HFF-Myc (cell line): ENCODE results near the gene LMTK3.

Source experiments
- DNase-seq: peaks from one replicate; pipeline ENCODE4 v3.0.0-alpha.2; 2011; ENCODE audit warnings: low read depth; ENCODE audit errors: extremely low read depth
- H3K4me3 ChIP-seq: replicated peaks from 2 replicates; pipeline ENCODE4 v1.5.1; 2011; ENCODE audit warnings: low read depth, mild to moderate bottlenecking, control low read depth, low read length
- TF ChIP-seq, protein P1 (sequence below): IDR thresholded peaks from 2 replicates; pipeline ENCODE4 v1.5.1; 2012; ENCODE audit warnings: mild to moderate bottlenecking, low read depth, low read length, control low read depth; ENCODE audit errors: missing control alignments

Gene LMTK3

DNA sequence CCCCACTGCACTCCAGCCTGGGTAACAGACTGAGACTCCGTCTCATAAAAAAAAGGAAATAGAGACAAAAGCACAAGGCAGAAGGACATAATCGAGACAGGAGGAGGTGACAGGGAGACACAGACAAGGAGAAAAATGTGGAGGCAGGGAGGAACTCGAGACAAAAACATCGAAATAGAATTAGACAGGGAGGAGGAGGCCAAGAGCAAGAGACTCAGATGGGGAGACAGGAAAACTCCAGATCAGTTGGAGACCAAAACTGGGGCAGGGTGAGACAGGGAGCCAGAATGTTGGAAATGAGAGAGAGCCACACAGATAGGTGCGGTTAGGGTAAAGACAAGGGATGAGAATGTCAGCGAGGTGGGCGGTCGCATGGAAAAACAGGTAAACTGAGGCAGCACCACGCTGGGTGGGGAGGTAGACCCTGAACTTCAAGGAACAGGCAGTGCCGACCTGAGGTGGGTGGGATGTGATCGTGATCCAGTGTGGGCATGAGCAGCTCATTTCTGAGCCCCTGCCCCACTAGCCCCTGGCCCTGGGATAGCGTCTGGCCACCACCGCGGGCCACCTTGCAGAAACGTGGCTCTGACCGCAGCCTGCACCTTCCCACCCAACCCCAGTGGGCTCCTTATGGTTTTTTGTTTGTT lies 27.3 kb downstream of the LMTK3 start:
- no peak overlapping the region for H3K4me3 ChIP-seq
- TF ChIP-seq, protein P1, sequence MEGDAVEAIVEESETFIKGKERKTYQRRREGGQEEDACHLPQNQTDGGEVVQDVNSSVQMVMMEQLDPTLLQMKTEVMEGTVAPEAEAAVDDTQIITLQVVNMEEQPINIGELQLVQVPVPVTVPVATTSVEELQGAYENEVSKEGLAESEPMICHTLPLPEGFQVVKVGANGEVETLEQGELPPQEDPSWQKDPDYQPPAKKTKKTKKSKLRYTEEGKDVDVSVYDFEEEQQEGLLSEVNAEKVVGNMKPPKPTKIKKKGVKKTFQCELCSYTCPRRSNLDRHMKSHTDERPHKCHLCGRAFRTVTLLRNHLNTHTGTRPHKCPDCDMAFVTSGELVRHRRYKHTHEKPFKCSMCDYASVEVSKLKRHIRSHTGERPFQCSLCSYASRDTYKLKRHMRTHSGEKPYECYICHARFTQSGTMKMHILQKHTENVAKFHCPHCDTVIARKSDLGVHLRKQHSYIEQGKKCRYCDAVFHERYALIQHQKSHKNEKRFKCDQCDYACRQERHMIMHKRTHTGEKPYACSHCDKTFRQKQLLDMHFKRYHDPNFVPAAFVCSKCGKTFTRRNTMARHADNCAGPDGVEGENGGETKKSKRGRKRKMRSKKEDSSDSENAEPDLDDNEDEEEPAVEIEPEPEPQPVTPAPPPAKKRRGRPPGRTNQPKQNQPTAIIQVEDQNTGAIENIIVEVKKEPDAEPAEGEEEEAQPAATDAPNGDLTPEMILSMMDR: no peak
- no peak for DNase-seq

DNA sequence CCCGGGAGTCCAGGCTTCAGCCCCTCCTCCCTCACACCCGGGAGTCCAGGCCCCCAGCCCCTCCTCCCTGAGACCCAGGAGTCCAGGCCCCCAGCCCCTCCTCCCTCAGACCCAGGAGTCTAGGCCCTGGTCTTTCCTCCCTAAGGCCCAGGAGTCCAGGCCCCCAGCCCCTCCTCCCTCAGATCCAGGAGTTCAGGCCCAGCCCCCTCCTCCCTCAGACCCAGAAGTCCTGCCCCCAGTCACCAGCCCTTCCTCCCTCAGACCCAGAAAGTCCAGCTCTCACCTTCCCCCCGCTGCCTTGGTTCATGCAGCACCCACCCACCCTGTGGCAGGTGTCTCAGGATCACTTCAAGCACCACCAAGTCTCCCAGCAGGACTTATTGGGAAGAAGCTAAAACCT lies 28.3 kb downstream of the LMTK3 start:
- TF ChIP-seq, protein P1: no peak
- no peak for DNase-seq

DNA sequence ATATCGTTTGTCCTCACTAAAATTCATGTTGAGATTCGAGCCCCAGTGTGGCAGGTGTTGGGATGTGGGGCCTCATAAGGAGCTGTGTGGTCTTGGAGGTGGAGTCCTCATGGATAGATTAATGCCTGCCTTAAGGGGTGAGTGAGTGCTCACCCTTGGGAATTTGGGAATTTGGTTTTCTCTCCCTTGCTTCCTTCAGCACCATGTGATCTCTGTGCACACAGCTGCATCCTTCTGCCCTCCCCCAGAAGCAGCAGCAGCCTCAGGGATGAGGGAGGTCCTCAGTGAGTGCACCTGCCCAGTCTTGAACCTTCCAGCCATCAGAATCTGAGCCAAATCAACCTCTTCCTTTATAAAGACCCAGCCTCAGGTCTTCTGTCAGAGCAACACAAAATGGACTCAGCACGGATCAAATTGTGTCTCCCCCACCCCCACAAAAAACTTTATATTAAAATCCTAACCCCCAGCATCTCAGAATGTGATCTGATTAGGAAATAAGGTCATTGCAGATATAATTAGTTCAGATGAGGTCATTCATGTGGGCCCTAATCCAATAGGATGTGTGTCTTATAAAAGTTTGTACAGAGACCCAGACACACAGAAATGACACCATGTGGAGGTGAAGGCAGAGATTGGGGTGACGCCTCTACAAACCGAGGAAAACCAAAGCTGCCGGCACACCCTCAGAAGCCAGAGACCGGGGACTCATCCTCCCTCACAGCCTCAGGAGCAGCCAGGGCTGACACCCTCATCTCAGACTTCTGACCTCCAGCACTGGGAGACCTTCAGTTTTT lies 29.6 kb downstream of the LMTK3 start:
- TF ChIP-seq, protein P1: no peak
- H3K4me3 ChIP-seq: no peak overlapping the region
- DNase-seq: no peak

More for the DNA sequence above, 28.3 kb downstream of the LMTK3 start:
- H3K4me3 ChIP-seq: no peak overlapping the region

DNA sequence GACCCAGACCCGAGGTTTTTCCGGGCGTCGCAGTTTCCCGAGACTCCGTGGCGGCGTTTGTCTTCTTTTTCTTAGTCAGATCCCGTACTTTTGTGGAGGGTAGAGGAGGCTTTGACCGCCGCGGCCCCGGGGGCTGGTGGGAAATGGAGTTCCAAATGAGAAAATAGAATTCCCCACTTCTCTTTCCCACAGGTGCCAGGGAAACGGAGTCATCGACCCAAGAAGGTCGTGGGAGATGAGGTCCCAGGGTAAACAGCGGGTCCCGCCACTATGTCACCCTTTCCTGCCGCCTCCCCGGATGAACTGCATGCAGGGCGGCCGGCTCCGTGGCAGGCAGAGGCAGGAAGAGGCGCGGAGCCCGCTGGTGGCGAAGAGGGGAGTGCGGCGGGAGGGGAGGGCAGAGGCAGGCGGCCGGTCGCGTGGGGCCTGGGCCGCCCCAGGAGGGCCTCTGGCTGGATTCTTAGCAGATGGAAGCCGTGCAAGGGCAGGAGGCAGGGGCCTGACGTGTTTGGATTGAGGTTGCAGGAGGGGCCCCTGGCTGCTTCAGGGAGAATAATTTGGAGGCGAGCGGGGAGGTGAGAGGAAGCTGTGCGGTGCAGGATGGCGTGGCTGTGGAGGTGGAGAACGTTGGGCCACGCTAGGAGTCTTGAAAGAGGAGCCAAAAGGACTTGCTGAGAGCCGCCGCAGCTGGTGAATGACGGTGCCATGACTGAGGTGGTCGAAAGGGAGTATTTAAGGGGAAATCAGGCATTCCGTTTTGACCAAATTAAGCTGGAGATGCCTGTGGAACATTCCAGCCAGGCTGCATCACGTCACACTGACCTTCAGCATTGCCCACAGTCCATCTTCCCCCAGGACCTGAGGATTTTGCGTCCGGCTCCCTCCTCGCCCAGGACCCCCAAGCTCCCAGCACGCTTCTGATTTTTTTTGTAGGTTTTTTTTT lies 30.8 kb downstream of the LMTK3 start:
- peak overlapping the region; percentile 9; the same call in 1 of the 2 replicates for H3K4me3 ChIP-seq
- TF ChIP-seq, protein P1: no peak
- DNase-seq: no peak

DNA sequence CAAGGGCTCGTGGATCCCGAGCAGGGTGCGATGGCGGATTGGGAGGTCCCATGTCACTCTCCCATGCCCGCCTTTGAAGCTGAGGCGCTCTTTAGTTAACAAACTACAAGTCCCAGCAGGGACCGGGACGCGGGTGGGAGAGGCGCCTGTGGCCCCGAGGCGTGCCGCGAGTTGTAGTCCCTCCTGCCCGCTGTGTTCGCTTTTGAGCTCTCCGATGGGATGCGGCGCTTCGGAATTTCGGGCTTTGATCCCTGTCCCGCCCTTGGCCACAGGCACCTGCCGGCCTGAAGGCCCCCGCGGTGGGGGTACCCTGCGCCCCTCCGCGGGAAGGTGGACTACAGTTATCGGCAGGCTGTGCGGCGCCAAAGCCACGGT lies 31.5 kb downstream of the LMTK3 start:
- no peak for DNase-seq
- TF ChIP-seq, protein P1: no peak
- H3K4me3 ChIP-seq: peak overlapping the region; percentile 9; the same call in 1 of the 2 replicates

DNA sequence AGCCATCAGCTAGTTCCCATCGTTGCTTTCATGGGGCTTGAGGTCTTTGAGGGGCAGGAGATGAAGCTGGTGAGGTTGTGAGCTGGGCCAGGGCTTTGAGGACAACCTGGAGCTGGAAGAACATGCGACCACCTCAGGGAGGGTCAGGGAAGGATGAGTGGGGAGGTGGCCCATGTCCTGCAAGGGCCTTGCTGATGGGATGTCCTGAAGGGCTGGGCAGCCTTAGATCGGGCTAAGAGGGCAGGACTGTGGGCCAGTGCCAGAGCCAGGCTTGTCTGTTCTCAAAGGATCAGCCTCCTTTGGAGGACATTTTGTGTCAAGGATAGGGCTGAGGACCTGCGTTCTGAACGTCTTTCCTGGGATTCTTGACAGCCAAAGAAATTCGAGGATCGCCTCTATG lies 31.9 kb downstream of the LMTK3 start:
- H3K4me3 ChIP-seq: no peak overlapping the region
- TF ChIP-seq, protein P1: no peak
- DNase-seq: no peak
